Measurements from ENCODE around the gene SPX.

The SPX gene

GRCh38 chr12:21539797-21540196 lies 13.7 kb downstream of the SPX start:
- DNase-seq = no peak

- peak; percentile 8 for DNase-seq
Measured at GRCh38 chr12:21541773-21542172, 15.7 kb downstream of the SPX start.

GRCh38 chr12:21542403-21542802 lies 16.3 kb downstream of the SPX start:
- DNase-seq = no peak

GRCh38 chr12:21543151-21543550 lies 17.1 kb downstream of the SPX start:
- no peak for DNase-seq

GRCh38 chr12:21545557-21545956 lies 19.5 kb downstream of the SPX start:
- no peak for DNase-seq

- no peak for DNase-seq
Measured at GRCh38 chr12:21546716-21547115, 20.6 kb downstream of the SPX start.

GRCh38 chr12:21547437-21547836 lies 21.3 kb downstream of the SPX start:
- no peak for DNase-seq

GRCh38 chr12:21551841-21552465 lies 25.9 kb downstream of the SPX start:
- no peak for DNase-seq

GRCh38 chr12:21552635-21553328 lies 26.7 kb downstream of the SPX start:
- DNase-seq = no peak

GRCh38 chr12:21553329-21553675 lies 27.2 kb downstream of the SPX start:
- no peak for DNase-seq

GRCh38 chr12:21558100-21558679 lies 32.1 kb downstream of the SPX start:
- no peak for DNase-seq

GRCh38 chr12:21559855-21560569 lies 33.9 kb downstream of the SPX start:
- DNase-seq = no peak

GRCh38 chr12:21561158-21561557 lies 35.1 kb downstream of the SPX start:
- DNase-seq = no peak

GRCh38 chr12:21562859-21563258 lies 36.8 kb downstream of the SPX start:
- no peak for DNase-seq

GRCh38 chr12:21566223-21566906 lies 40.3 kb downstream of the SPX start:
- no peak for DNase-seq

- no peak for DNase-seq
Measured at GRCh38 chr12:21566907-21567394, 40.9 kb downstream of the SPX start.

- DNase-seq = no peak
Measured at GRCh38 chr12:21568115-21568514, 42.0 kb downstream of the SPX start.

- DNase-seq = no peak
Measured at GRCh38 chr12:21571046-21571445, 45.0 kb downstream of the SPX start.

- DNase-seq = no peak
Measured at GRCh38 chr12:21573733-21574358, 47.8 kb downstream of the SPX start.

- DNase-seq = no peak
Measured at GRCh38 chr12:21576431-21576830, 50.3 kb downstream of the SPX start.

- DNase-seq = no peak
Measured at GRCh38 chr12:21577516-21577915, 51.4 kb downstream of the SPX start.

- DNase-seq = no peak
Measured at GRCh38 chr12:21580748-21581516, 54.8 kb downstream of the SPX start.
